ENCODE results near the gene ARL3.
"Not testable (repeated sequence)": the region's sequence is repeated elsewhere in the genome, so short reads cannot be mapped to it uniquely, and the experiment has no call there.

ARL3 gene

DNA sequence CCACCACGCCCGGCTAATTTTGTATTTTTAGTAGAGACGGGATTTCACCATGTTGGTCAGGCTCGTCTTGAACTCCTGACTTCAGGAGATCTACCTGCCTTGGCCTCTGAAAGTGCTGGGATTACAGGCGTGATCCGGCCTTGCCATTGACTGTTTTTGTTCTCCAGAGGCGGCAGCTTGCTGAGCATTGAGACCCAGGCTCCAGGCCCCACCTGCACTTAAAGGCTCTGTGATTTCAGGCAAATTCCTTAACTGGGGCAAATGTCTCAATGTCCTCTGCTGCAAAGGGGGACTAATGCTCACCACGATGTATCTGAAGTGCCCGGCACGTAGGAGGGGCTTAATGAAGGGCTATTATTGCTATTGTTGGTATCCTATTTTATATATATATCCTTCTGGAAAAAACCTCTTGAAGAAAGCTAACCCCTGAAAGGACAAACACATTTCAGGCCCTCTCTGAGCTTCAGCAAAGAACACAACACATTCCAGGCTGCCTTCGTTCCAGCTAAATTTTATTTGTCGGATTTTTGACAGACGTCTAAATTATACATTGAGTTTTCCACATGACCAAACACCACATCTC is 40.9 kb downstream of the ARL3 start:
- DNase-seq (ENCODE audit: low read depth in 3 of 3): no peak

DNA sequence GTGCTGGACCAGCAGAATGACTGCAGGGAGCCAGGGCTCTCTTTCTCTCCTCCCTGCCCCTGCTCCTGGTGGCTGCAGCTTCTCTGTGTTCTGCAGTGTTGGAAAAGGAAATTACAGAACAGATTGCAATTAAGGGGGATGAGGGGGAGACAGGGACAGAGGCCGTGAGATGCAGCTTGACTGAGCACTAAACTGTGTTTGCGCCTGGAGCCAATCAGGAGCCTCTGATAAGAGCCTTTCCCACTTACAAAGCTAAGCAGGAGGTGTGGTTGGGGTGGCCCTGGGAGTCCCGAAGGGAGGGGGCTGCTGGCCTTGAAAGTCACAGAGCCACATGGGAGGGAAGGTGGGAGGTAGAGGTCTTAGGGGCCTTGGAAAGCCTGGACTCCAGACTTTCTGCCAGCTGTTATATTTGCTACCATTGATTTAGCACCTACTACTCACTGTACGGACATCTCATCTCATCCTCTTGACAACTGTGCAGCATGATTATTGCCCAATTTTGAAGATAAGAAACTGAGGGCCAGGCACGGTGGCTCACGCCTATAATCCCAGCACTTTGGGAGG is 43.2 kb downstream of the ARL3 start:
- no peak for DNase-seq (ENCODE audit: low read depth in 3 of 3)

- no peak for DNase-seq (ENCODE audit: low read depth in 3 of 3)
These were observed 44.0 kb downstream of the ARL3 start for GRCh38 chr10:102670065-102670670.

DNA sequence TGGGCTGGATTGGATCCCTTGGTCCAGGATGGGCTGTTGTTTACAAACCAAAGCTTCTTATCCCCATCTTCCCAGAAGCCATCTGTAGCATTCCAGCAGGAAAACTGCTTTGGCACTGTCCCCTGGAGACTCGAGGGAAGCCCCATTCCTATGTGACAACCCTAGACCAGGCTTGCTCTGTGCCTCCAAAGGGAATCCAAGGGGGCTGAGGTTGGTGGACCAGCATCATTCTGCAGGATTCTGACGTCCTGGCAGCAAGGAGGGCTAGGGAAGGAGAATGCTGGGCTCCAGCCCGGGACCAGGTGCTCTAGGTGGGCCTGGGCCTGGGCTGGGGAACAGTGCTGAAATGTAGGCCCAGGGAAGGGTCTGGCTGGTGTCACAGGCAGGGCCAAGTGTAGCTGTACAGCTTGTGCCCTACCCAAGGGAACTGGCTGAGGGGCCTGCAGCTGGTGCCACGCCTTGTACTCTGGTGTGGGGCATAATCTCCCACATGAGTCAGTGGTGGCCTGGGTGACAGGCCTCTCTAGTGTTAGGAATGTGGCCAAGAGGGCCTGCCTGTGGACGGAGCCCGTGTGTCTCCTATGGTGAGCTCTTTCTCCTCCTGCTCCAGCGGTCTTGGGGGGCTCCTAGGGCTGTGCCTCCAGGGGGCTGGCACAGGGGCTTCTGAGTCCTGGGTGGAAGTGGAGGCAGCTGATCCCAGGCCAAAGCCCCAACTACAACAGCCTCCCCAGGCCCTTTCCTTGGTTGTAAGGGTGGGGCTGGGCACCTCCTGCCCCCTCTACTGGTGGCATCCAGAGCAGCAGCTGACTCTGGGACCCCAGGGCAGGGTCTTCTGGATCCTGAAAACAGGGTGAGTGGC is 44.8 kb downstream of the ARL3 start:
- DNase-seq (ENCODE audit: low read depth in 3 of 3): no peak

DNA sequence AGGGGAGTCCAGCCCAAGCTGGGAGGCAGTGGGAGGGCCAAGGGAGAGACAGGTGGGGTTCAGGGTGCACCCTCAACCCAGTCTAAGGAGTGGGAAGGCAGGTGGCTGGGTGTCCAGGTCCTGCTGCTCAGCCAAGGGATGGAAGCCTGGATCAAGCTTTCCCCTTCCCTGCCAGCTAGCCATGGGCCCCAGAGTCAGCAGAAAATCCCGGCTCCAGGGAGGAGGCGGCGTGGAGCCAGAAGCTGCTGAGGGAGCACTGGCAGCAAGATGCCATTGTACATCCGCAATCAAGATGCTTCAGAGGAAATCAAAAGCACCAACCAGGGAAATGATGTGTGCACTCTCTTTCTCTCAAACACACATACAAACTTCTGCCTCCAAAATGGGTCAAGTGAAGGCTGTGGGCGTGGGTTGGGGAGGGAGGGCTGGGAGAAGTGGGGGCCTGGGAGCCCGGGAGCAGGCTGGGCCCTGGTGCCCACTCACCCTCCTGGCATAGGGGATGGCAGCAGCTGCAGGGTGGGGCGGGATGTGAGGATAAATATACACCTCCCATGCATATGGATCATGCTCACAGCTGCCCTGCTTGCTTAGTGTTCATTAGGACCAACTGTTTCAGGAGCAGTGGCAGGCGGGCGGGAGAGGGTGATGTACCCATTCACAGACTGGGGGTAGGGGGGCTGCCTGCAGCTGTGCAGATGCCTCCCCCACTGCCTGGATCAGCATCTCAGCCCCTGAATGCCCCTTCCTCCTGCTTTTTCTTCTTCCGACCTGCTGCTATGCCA is 45.7 kb downstream of the ARL3 start:
- DNase-seq (ENCODE audit: low read depth in 3 of 3): no peak

GRCh38 chr10:102667411-102667810 is 46.8 kb downstream of the ARL3 start:
- not testable (repeated sequence) for DNase-seq (ENCODE audit: low read depth in 3 of 3)

- no peak for DNase-seq (ENCODE audit: low read depth in 3 of 3)
These were observed 48.2 kb downstream of the ARL3 start for GRCh38 chr10:102665904-102666509.

DNA sequence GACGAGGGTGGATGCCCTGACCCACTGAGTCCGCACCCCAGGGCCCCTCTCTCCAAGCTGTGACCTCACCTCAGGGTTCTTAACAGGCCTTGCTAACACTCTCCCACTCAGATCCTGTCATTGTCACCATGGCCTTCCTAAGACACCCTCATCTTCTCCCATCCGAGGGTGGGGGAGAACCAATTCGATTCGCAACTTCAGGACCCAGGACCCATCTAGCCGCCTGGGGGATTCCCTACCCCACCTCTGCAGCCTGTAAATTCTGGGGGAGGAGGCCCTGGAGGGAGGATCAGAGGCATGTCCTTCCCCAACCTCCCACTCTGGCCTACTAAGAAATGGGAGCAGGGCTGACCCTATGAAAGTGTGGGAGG is 52.6 kb downstream of the ARL3 start:
- DNase-seq (ENCODE audit: low read depth in 3 of 3): no peak

DNA sequence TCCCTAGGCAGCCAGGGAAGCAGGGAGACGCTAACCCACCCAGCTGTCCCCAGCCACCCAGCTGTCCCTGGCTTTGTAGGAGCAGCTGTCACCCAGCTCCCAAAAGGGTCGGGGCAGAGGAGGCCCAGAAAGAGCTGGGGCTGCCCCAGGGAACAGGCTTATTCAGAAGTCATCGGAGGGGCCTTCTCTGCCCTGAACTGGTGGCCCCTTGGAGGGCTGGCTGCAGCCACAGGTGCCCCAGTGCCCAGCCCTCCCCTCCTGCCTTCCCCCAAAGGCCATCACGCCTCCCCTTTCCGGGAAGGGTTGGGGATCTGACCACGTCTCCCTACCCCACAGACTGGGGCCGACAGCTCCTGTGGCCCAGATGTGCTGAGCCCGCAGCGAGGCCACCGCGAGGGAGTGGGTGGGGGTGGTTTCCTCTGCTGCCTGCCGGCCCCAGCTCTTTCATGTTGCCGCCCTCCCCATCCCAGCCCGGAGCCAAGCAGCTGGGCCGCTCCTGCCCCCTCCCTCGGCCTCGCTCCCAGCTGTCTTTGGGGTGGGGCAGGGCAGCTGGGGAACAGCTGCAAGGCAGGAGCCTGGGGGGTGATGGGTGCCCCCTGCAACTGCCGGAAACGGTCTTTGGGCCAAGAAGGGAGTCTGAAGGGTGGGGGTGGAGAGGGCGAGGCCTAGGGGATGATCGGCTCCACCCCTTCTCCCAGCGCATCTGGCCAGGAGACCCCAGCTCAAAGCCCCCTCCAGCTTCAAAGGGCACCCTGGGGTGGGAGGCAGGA is 53.1 kb downstream of the ARL3 start:
- no peak for DNase-seq (ENCODE audit: low read depth in 3 of 3)

DNA sequence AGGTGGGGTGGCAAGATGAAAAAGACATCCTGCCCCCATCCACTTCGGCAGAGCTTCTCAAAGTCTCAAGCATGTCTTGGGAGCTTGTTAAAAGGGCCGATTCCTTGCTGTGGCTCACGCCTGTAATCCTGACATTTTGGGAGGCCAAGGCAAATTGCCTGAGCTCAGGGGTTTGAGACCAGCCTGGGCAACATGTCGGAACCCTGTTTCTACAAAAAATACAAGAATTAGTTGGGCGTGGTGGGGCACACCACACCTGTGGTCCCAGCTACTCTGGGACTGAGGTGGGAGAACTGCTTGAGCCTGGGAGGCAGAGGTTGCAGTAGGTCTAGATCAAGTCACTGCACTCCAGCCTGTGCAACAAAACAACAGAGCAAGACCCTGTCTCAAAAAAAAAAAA is 55.4 kb downstream of the ARL3 start:
- no peak for DNase-seq (ENCODE audit: low read depth in 3 of 3)

- no peak for DNase-seq (ENCODE audit: low read depth in 3 of 3)
These were observed 56.0 kb downstream of the ARL3 start for GRCh38 chr10:102657984-102658724.

GRCh38 chr10:102657451-102657850 is 56.7 kb downstream of the ARL3 start:
- DNase-seq (ENCODE audit: low read depth in 3 of 3): no peak

GRCh38 chr10:102656791-102657371 is 57.3 kb downstream of the ARL3 start:
- no peak for DNase-seq (ENCODE audit: low read depth in 3 of 3)

DNA sequence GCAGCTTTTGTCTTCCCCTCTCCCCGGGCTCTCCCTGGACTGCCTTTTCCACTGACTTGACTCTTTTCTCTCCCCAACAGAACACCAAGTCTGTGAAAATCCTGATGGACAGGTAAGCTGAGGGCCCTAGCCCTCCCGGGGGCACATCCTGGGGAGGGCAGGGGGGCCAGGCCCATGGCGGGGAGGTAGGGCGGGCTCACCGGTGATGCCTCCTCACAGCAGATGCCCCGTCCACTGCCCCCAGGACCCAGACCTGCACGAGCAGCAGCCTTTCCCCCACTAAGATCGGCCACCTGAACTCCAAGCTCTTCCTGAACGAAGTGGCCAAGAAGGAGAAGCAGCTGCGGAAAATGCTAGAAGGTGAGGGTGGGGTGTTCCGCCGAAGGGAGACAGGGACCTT is 58.2 kb downstream of the ARL3 start:
- DNase-seq (ENCODE audit: low read depth in 3 of 3): no peak

DNA sequence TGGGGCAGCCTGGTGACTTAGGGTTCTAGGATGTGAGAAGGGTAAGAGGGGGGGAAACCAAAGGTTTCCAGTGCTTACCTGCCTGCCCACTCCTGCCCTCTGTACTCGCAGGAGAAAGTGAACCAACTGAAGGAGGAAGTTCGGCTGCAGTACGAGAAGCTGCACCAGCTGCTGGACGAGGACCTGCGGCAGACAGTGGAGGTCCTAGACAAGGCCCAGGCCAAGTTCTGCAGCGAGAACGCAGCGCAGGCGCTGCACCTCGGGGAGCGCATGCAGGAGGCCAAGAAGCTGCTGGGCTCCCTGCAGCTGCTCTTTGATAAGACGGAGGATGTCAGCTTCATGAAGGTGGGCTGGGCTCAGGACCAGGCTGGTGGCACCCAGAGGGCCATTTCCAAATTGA is 59.2 kb downstream of the ARL3 start:
- no peak for DNase-seq (ENCODE audit: low read depth in 3 of 3)

- DNase-seq (ENCODE audit: low read depth in 3 of 3): no peak
These were observed 59.6 kb downstream of the ARL3 start for GRCh38 chr10:102654566-102654965.

DNA sequence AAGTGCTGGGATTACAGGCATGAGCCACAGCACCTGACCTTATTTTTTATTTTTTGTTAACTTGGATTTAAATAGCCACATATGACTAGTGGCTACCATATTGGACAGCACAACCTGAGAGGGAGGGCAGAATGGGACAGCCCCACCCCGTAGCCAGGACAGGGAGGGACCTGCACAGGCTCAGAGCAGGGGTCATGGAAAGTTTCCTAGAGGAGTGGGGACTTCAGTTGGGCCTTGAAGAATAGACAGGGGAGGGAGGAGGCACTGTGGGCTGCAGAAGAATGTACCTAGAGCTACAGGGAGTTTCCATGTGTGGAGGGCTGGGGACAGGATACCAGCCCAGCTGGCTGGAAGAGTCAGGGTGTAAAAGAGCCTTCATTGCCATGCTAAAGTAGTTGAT is 61.1 kb downstream of the ARL3 start:
- no peak for DNase-seq (ENCODE audit: low read depth in 3 of 3)

DNA sequence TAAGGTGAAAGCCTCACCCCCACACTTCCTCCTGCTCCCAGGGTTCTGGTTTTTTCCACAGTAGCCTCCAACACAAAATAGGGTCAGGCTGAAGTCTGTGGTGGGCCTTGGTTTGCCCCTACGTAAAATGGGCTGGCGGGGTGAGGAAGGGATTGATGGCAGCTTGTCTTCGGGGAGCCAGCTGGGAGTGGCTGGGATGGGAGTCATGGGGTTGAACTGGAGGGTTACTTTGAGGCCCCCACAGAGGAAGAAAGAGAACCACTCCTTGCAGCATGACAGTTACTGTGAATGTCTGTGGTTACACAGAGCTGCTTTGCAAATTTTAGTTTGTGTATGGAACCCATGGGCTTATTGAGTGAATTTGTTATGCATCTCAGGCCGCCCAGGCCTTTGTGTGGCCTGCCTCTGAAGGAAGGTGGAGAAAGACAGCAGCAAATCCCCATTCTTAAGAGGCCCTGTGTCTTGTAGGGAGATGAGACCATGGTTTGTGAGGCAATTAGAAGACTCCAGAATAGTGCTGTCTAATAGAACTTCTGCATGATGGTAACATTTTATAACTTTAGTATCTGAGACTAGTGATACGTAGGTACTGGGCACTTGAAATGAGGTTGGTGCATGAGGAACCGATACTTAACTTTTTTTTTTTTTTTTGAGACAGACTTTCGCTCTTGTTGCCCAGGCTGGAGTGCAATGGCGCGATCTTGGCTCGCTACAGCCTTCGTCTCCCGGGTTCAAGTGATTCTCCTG is 61.9 kb downstream of the ARL3 start:
- no peak for DNase-seq (ENCODE audit: low read depth in 3 of 3)
